DND-41 (cell line): Measurements from ENCODE around the gene SULT1A1.
"Not testable (repeated sequence)": the region's sequence is repeated elsewhere in the genome, so short reads cannot be mapped to it uniquely, and the experiment has no call there.

ENCODE experiments used
- ATAC-seq: fragments of 200-7000 bp; cut with Tn5 transposase; 3 replicates; pipeline ENCODE4 v1.9.1; 2021; ENCODE audit warnings: low read depth; ENCODE audit not compliant: insufficient read depth
- DNase-seq: peaks from one replicate; pipeline ENCODE4 v3.0.0-alpha.2; 2020
- H2AFZ ChIP-seq: 2 replicates; pipeline ENCODE4 v1.6.0; 2012; ENCODE audit warnings: low read depth, low read length
- H3K27ac ChIP-seq: 2 replicates; pipeline ENCODE4 v1.5.1; 2012; ENCODE audit warnings: low read length, inconsistent platforms
- H3K27me3 ChIP-seq: fragments of 200-600 bp; sonication (generic); 2 replicates; pipeline ENCODE4 v1.6.0; 2012; ENCODE audit warnings: low read length, mild to moderate bottlenecking, inconsistent platforms; ENCODE audit not compliant: insufficient read depth, poor library complexity
- H3K36me3 ChIP-seq: 2 replicates; pipeline ENCODE4 v1.5.1; 2012; ENCODE audit warnings: low read length, inconsistent platforms; ENCODE audit not compliant: insufficient read depth
- H3K4me1 ChIP-seq: 2 replicates; pipeline ENCODE4 v1.5.1; 2012; ENCODE audit warnings: mild to moderate bottlenecking, low read length; ENCODE audit not compliant: insufficient read depth
- H3K4me2 ChIP-seq: 2 replicates; pipeline ENCODE4 v1.6.0; 2012; ENCODE audit warnings: mild to moderate bottlenecking, moderate library complexity, low read length, inconsistent platforms; ENCODE audit not compliant: insufficient read depth
- H3K4me3 ChIP-seq, 2 experiments: fragments of 200-600 bp in 1 of 2; shearing (Covaris generic) in 1 of 2; 2 replicates each; pipeline ENCODE4 v1.5.1; 2012 to 2016; ENCODE audit warnings: inconsistent platforms in 2 of 2, low read length in 2 of 2, mild to moderate bottlenecking in 2 of 2, low read depth in 1 of 2, moderate library complexity in 1 of 2
- H3K79me2 ChIP-seq: 2 replicates; pipeline ENCODE4 v1.6.0; 2012; ENCODE audit warnings: low read length, inconsistent platforms; ENCODE audit not compliant: insufficient read depth
- H3K9ac ChIP-seq: 2 replicates; pipeline ENCODE4 v1.6.0; 2012; ENCODE audit warnings: low read depth, mild to moderate bottlenecking, inconsistent platforms, low read length, moderate library complexity
- H3K9me3 ChIP-seq: 2 replicates; pipeline ENCODE4 v1.5.1; 2012; ENCODE audit warnings: low read length, moderate library complexity, mild to moderate bottlenecking, inconsistent platforms; ENCODE audit not compliant: insufficient read depth, severe bottlenecking
- H4K20me1 ChIP-seq: 2 replicates; pipeline ENCODE4 v1.6.0; 2012; ENCODE audit warnings: low read length; ENCODE audit not compliant: insufficient read depth
- CTCF ChIP-seq: IDR thresholded peaks from 2 replicates; pipeline ENCODE4 v1.5.1; 2012; ENCODE audit warnings: borderline replicate concordance, low read length, moderate library complexity, mild to moderate bottlenecking; ENCODE audit not compliant: poor library complexity, severe bottlenecking; ENCODE audit errors: extremely low read depth
- EZH2 ChIP-seq: IDR thresholded peaks from 3 replicates; pipeline ENCODE4 v1.6.1; 2012; ENCODE audit warnings: borderline replicate concordance, low read depth, mild to moderate bottlenecking, moderate library complexity, low read length, inconsistent platforms; ENCODE audit not compliant: severe bottlenecking

SULT1A1 gene

GRCh38 chr16:28597692-28598261 is 12.1 kb downstream of the SULT1A1 start:
- TF ChIP-seq CTCF (no peak), EZH2 (no peak)
- Histone ChIP-seq H3K27ac (no peak overlapping the region), H2AFZ (no peak overlapping the region), H4K20me1 (no peaks in the 10 kb centered on the region), H3K9me3 (no peaks in the 10 kb centered on the region), H3K36me3 (no peaks in the 10 kb centered on the region), H3K9ac (no peak overlapping the region), H3K4me1 (no peaks in the 10 kb centered on the region), H3K4me3 (no peak overlapping the region), H3K79me2 (no peaks in the 10 kb centered on the region), H3K27me3 (no peaks in the 10 kb centered on the region), H3K4me2 (no peak overlapping the region)
- DNase-seq, result peak; percentile 21
- peak; percentile 54; the same call in 1 of the 3 replicates for ATAC-seq

- no peak for DNase-seq
These were observed 12.8 kb downstream of the SULT1A1 start, which contains the start of gene SULT1A2 for GRCh38 chr16:28596840-28597691. TSS of gene SULT1A2 (minus strand) at chr16:28597050. CDS start at chr16:28595930, 1,120 bp downstream.

GRCh38 chr16:28596115-28596630 is 13.7 kb downstream of the SULT1A1 start:
- DNase-seq (no peak), ATAC-seq (no peak)
- no peak overlapping the region for H3K9ac ChIP-seq
- TF ChIP-seq EZH2 (no peak), CTCF (no peak)
- H3K36me3 ChIP-seq, result peaks cover 5% of the 10 kb centered on the region
- H2AFZ ChIP-seq, result no peak overlapping the region
- no peaks in the 10 kb centered on the region for H3K9me3 ChIP-seq
- no peaks in the 10 kb centered on the region for H3K79me2 ChIP-seq
- H4K20me1 ChIP-seq, result no peaks in the 10 kb centered on the region
- no peak overlapping the region for H3K27ac ChIP-seq
- H3K4me1 ChIP-seq, result no peaks in the 10 kb centered on the region
- no peak overlapping the region for H3K4me3 ChIP-seq
- H3K4me2 ChIP-seq, result no peak overlapping the region
- no peaks in the 10 kb centered on the region for H3K27me3 ChIP-seq

More at GRCh38 chr16:28596840-28597691, 12.8 kb downstream of the SULT1A1 start, which contains the start of gene SULT1A2:
- Histone ChIP-seq H3K4me2 (no peak within 1 kb of the TSS), H3K27ac (no peak within 1 kb of the TSS), H3K9ac (no peak within 1 kb of the TSS), H3K36me3 (no peaks in the 10 kb centered on the region), H3K27me3 (no peaks in the 10 kb centered on the region), H2AFZ (no peak within 1 kb of the TSS), H3K79me2 (no peaks in the 10 kb centered on the region), H3K9me3 (no peaks in the 10 kb centered on the region), H3K4me1 (no peaks in the 10 kb centered on the region), H3K4me3 (no peak within 1 kb of the TSS), H4K20me1 (no peaks in the 10 kb centered on the region)
- TF ChIP-seq EZH2 (no peak), CTCF (no peak)
- no peak for ATAC-seq

- H4K20me1 ChIP-seq, H3K9me3 ChIP-seq, H3K4me3 ChIP-seq, H3K27ac ChIP-seq, H3K79me2 ChIP-seq, H2AFZ ChIP-seq, ATAC-seq, H3K4me1 ChIP-seq, H3K27me3 ChIP-seq, H3K4me2 ChIP-seq, DNase-seq, H3K9ac ChIP-seq: not testable (repeated sequence)
- peaks cover 12% of the 10 kb centered on the region for H3K36me3 ChIP-seq
These were observed 14.4 kb downstream of the SULT1A1 start for GRCh38 chr16:28595451-28595850.
